ENCODE results near the gene HIBCH. TPM values are rescaled to one million over a fixed set of nuclear protein-coding genes. Genes with fewer than 3 reads are reported as not detected.
"Not testable (repeated sequence)": the region's sequence is repeated elsewhere in the genome, so short reads cannot be mapped to it uniquely, and the experiment has no call there.

HIBCH gene
- total RNA-seq, 2 donors from 2014 or later, result 19.8 to 68.4 TPM

GRCh38 chr2:190178066-190178722, 141.4 kb downstream of the HIBCH start:
- Mint-ChIP-seq H3K36me3 (peaks cover 5% of the 10 kb centered on the region), H3K9me3 (no peaks in the 10 kb centered on the region), H3K27me3 (peaks cover 25 to 38% of the 10 kb centered on the region in 2 donors), H3K27ac (no peak overlapping the region), H3K4me1 (ENCODE audit: low read depth in 2 of 2) (peaks cover 5 to 10% of the 10 kb centered on the region in 2 donors), H3K4me3 (no peak overlapping the region)
- ATAC-seq (peak; percentile 33 to 44), DNase-seq (ENCODE audit: low spot score) (no peak)

GRCh38 chr2:190177249-190178040, 142.2 kb downstream of the HIBCH start:
- H3K9me3 Mint-ChIP-seq, result no peaks in the 10 kb centered on the region
- H3K36me3 Mint-ChIP-seq, result peaks cover 5% of the 10 kb centered on the region
- ATAC-seq, result no peak
- peaks cover 5 to 10% of the 10 kb centered on the region in 2 donors for H3K4me1 Mint-ChIP-seq (ENCODE audit: low read depth in 2 of 2)
- DNase-seq (ENCODE audit: low spot score), result no peak
- H3K27ac Mint-ChIP-seq, result no peak overlapping the region
- no peak overlapping the region for H3K4me3 Mint-ChIP-seq
- peaks cover 23 to 38% of the 10 kb centered on the region in 2 donors for H3K27me3 Mint-ChIP-seq

DNA sequence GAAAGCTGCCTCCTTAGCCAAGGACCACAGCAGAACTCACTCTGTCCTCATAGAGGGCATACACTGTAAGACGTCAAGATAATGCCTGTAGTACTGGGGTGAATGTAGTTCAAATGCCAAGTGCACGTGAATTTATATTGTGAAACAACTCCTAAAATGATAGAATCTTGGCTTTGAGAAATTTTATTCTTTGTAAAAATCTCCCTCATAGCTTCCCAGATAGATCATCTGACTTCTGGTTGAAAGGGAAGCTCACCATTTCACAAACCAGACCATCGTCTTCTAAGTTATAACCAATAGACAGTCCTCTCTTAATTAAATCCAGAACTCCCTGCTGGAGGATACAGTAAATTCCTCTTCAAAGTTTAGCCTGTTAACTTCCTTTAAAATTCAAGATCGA, 146.2 kb downstream of the HIBCH start:
- DNase-seq (ENCODE audit: low spot score) (no peak), ATAC-seq (no peak)
- peaks cover 14% of the 10 kb centered on the region for H3K36me3 Mint-ChIP-seq
- H3K9me3 Mint-ChIP-seq, result peaks cover 6% of the 10 kb centered on the region
- peaks cover 13 to 17% of the 10 kb centered on the region in 2 donors for H3K27me3 Mint-ChIP-seq
- no peak overlapping the region for H3K4me3 Mint-ChIP-seq
- no peaks in the 10 kb centered on the region for H3K4me1 Mint-ChIP-seq (ENCODE audit: low read depth in 2 of 2)
- H3K27ac Mint-ChIP-seq, result no peak overlapping the region

GRCh38 chr2:190170673-190171072, 149.0 kb downstream of the HIBCH start:
- no peak overlapping the region for H3K27ac Mint-ChIP-seq
- ATAC-seq (no peak), DNase-seq (ENCODE audit: low spot score) (no peak)
- peaks cover 10 to 11% of the 10 kb centered on the region in 2 donors for H3K27me3 Mint-ChIP-seq
- no peaks in the 10 kb centered on the region for H3K4me1 Mint-ChIP-seq (ENCODE audit: low read depth in 2 of 2)
- H3K9me3 Mint-ChIP-seq, result peaks cover 7% of the 10 kb centered on the region
- peaks cover 16% of the 10 kb centered on the region for H3K36me3 Mint-ChIP-seq
- no peak overlapping the region for H3K4me3 Mint-ChIP-seq

GRCh38 chr2:190169221-190170072, 150.2 kb downstream of the HIBCH start:
- no peak for ATAC-seq
- peaks cover 16% of the 10 kb centered on the region for H3K36me3 Mint-ChIP-seq

GRCh38 chr2:190167702-190168101, 151.9 kb downstream of the HIBCH start:
- Mint-ChIP-seq H3K9me3 (peaks cover 7% of the 10 kb centered on the region), H3K27ac (no peak overlapping the region), H3K36me3 (peaks cover 11% of the 10 kb centered on the region), H3K4me3 (no peak overlapping the region), H3K4me1 (ENCODE audit: low read depth in 2 of 2) (no peaks in the 10 kb centered on the region), H3K27me3 (peaks cover 0 to 3% of the 10 kb centered on the region in 2 donors)
- DNase-seq (ENCODE audit: low spot score) (no peak), ATAC-seq (no peak)

More at GRCh38 chr2:190169221-190170072, 150.2 kb downstream of the HIBCH start:
- DNase-seq (ENCODE audit: low spot score), result no peak
- Mint-ChIP-seq H3K27me3 (peaks cover 10 to 11% of the 10 kb centered on the region in 2 donors), H3K9me3 (peaks cover 7% of the 10 kb centered on the region), H3K4me3 (no peak overlapping the region), H3K27ac (no peak overlapping the region), H3K4me1 (ENCODE audit: low read depth in 2 of 2) (no peaks in the 10 kb centered on the region)

- Mint-ChIP-seq H3K27ac (no peak overlapping the region), H3K9me3 (peaks cover 7% of the 10 kb centered on the region), H3K4me1 (ENCODE audit: low read depth in 2 of 2) (no peaks in the 10 kb centered on the region), H3K27me3 (peaks cover 0 to 3% of the 10 kb centered on the region in 2 donors), H3K36me3 (peaks cover 11% of the 10 kb centered on the region), H3K4me3 (no peak overlapping the region)
- ATAC-seq (no peak), DNase-seq (ENCODE audit: low spot score) (no peak)
Observed at GRCh38 chr2:190165491-190165890, 154.1 kb downstream of the HIBCH start.

DNA sequence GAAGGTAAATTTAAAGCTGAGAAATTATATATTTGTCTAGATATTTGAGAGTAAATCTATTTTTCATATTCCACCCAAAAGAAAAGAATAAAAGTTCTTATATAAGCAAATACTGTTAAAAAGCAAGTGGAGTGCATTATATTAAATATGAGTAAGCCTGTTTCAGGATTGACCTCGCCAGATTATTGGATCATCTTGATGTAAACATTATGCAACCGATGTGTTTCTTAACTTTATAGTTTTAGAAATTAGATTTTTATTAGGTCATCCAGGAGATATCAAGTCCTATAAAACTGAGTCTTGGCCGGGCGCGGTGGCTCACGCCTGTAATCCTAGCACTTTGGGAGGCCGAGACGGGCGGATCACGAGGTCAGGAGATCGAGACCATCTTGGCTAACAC, 156.8 kb downstream of the HIBCH start:
- H3K4me3 Mint-ChIP-seq, result no peak overlapping the region
- no peaks in the 10 kb centered on the region for H3K9me3 Mint-ChIP-seq
- no peaks in the 10 kb centered on the region for H3K27me3 Mint-ChIP-seq
- no peak overlapping the region for H3K27ac Mint-ChIP-seq
- H3K36me3 Mint-ChIP-seq, result no peaks in the 10 kb centered on the region
- no peak for ATAC-seq
- H3K4me1 Mint-ChIP-seq (ENCODE audit: low read depth in 2 of 2), result no peaks in the 10 kb centered on the region
- no peak for DNase-seq (ENCODE audit: low spot score)

- H3K4me3 Mint-ChIP-seq, result no peak overlapping the region
Observed at GRCh38 chr2:190159453-190159852, 160.2 kb downstream of the HIBCH start.

GRCh38 chr2:190158798-190159434, 160.7 kb downstream of the HIBCH start:
- no peak overlapping the region for H3K4me3 Mint-ChIP-seq
- H3K9me3 Mint-ChIP-seq, result no peaks in the 10 kb centered on the region
- H3K36me3 Mint-ChIP-seq, result no peaks in the 10 kb centered on the region
- no peak overlapping the region for H3K27ac Mint-ChIP-seq
- DNase-seq (ENCODE audit: low spot score) (no peak), ATAC-seq (no peak)
- peaks cover 0 to 19% of the 10 kb centered on the region in 2 donors for H3K27me3 Mint-ChIP-seq
- H3K4me1 Mint-ChIP-seq (ENCODE audit: low read depth in 2 of 2), result no peaks in the 10 kb centered on the region

More at GRCh38 chr2:190159453-190159852, 160.2 kb downstream of the HIBCH start:
- no peaks in the 10 kb centered on the region for H3K36me3 Mint-ChIP-seq
- DNase-seq (ENCODE audit: low spot score) (no peak), ATAC-seq (no peak)
- no peaks in the 10 kb centered on the region for H3K9me3 Mint-ChIP-seq
- H3K27me3 Mint-ChIP-seq, result peaks cover 0 to 14% of the 10 kb centered on the region in 2 donors
- H3K4me1 Mint-ChIP-seq (ENCODE audit: low read depth in 2 of 2), result no peaks in the 10 kb centered on the region
- no peak overlapping the region for H3K27ac Mint-ChIP-seq

- H3K9me3 Mint-ChIP-seq; H3K4me3 Mint-ChIP-seq; DNase-seq (ENCODE audit: low spot score); H3K27ac Mint-ChIP-seq; ATAC-seq; H3K4me1 Mint-ChIP-seq (ENCODE audit: low read depth in 2 of 2); H3K36me3 Mint-ChIP-seq: not testable (repeated sequence)
- H3K27me3 Mint-ChIP-seq, result peaks cover 0 to 19% of the 10 kb centered on the region in 2 donors
Observed at GRCh38 chr2:190157613-190158528, 161.8 kb downstream of the HIBCH start.

DNA sequence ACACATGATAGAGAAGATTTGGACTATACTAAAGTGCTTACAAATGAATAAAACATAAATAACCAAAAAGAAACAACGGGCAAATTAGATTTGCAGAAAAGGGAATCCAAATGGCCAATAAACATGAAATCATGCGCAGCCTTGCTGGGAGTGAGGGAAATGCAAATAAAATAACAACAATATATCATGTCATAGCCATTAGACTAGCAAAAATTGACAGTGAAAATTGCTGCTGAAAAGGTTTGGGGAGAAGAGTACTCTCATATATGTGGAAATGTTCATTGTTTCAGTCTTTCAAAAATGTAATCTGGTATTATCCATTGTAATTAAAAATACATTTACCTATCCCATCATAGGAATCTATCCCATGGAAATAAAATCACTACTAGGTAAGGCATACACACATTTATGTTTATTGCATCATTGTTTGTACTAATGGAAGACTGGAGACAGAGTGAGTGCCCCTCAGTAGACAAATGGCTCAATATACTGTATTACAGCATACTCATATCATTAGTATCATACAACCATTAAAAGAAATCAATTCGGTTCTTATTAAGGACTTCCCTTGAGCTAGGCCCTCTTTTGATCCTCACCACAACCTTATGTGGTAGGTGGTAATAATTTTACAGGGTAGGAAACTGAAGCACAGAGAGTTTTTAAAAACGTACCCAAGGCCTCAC, 163.0 kb downstream of the HIBCH start:
- no peak for ATAC-seq
- DNase-seq (ENCODE audit: low spot score), result no peak
- Mint-ChIP-seq H3K27me3 (peaks cover 0 to 19% of the 10 kb centered on the region in 2 donors), H3K36me3 (no peaks in the 10 kb centered on the region), H3K4me1 (ENCODE audit: low read depth in 2 of 2) (no peaks in the 10 kb centered on the region), H3K4me3 (no peak overlapping the region), H3K27ac (no peak overlapping the region), H3K9me3 (no peaks in the 10 kb centered on the region)
